IMR-90 (cell line): Measurements from ENCODE around the gene SOCS4. TPM values are rescaled to one million over a fixed set of nuclear protein-coding genes. Genes with fewer than 3 reads are reported as not detected.

ENCODE experiments used
- ATAC-seq: fragments of 200-7000 bp; cut with Tn5 transposase; 2 replicates; pipeline ENCODE4 v1.9.1; 2020; ENCODE audit warnings: low read depth, mild to moderate bottlenecking, moderate library complexity
- BruUV-seq: library from RNA; stranded (reverse); fragments of 400-500 nt; replicated peaks from 2 replicates; lab custom pipeline; 2021; lab: Mats Ljungman, UMichigan
- CTCF ChIA-PET: fragments of 300-600 bp; formaldehyde crosslinking; extraction: SDS; loops from one replicate; lab custom pipeline; 2021; ENCODE audit warnings: antibody characterized with exemption; lab: Yijun Ruan, JAX
- POLR2A ChIA-PET: fragments of 300-600 bp; sonication (Branson Sonifier 250); formaldehyde crosslinking; loops from one replicate; lab custom pipeline; 2022; ENCODE audit warnings: antibody characterized with exemption; ENCODE audit not compliant: unreplicated experiment; lab: Charles Lee
- DNase-seq: peaks from one replicate; pipeline ENCODE4 v3.0.0; 2013
- H2AFZ ChIP-seq: replicated peaks from 2 replicates; pipeline ENCODE3; 2013; ENCODE audit warnings: low read length, mild to moderate bottlenecking; ENCODE audit not compliant: poor library complexity
- H2AK5ac ChIP-seq: 2 replicates; pipeline ENCODE4 v1.6.1; 2013; ENCODE audit warnings: low read depth, low read length, inconsistent platforms
- H2AK9ac ChIP-seq: replicated peaks from 2 replicates; pipeline ENCODE3; 2013; ENCODE audit warnings: mild to moderate bottlenecking, low read depth, low read length, moderate library complexity; ENCODE audit not compliant: poor library complexity
- H2BK120ac ChIP-seq: 2 replicates; pipeline ENCODE4 v1.6.1; 2013; ENCODE audit warnings: low read depth, low read length, inconsistent platforms
- H2BK15ac ChIP-seq: 3 replicates; pipeline ENCODE4 v1.6.1; 2013; ENCODE audit warnings: low read depth, low read length, inconsistent platforms
- H2BK20ac ChIP-seq: 2 replicates; pipeline ENCODE4 v1.6.1; 2013; ENCODE audit warnings: low read depth, mild to moderate bottlenecking, inconsistent platforms, low read length, moderate library complexity
- H2BK5ac ChIP-seq: 2 replicates; pipeline ENCODE4 v1.6.1; 2013; ENCODE audit warnings: mild to moderate bottlenecking, low read depth, low read length, inconsistent platforms; ENCODE audit not compliant: poor library complexity, severe bottlenecking
- H3K14ac ChIP-seq: replicated peaks from 2 replicates; pipeline ENCODE4 v1.6.1; 2013; ENCODE audit warnings: low read depth, low read length, inconsistent platforms
- H3K18ac ChIP-seq: 2 replicates; pipeline ENCODE4 v1.6.1; 2013; ENCODE audit warnings: low read depth, low read length, control low read depth
- H3K23ac ChIP-seq: 2 replicates; pipeline ENCODE4 v1.6.1; 2013; ENCODE audit warnings: low read depth, low read length, inconsistent platforms
- H3K27ac ChIP-seq: 2 replicates; pipeline ENCODE4 v1.5.1; 2013; ENCODE audit warnings: mild to moderate bottlenecking, control low read depth, low read length; ENCODE audit not compliant: insufficient read depth
- H3K27me3 ChIP-seq: 2 replicates; pipeline ENCODE4 v1.6.1; 2013; ENCODE audit warnings: low read length; ENCODE audit not compliant: control insufficient read depth, insufficient read depth
- H3K36me3 ChIP-seq: 2 replicates; pipeline ENCODE4 v1.6.1; 2013; ENCODE audit warnings: low read length, mixed read lengths; ENCODE audit not compliant: control insufficient read depth, insufficient read depth
- H3K4ac ChIP-seq: 2 replicates; pipeline ENCODE4 v1.6.1; 2013; ENCODE audit warnings: low read depth, low read length, inconsistent platforms
- H3K4me1 ChIP-seq: 2 replicates; pipeline ENCODE4 v1.6.1; 2013; ENCODE audit warnings: low read length, mixed read lengths; ENCODE audit not compliant: control insufficient read depth, insufficient read depth
- H3K4me2 ChIP-seq: 2 replicates; pipeline ENCODE4 v1.6.1; 2013; ENCODE audit warnings: low read depth, mild to moderate bottlenecking, control low read depth, low read length, moderate library complexity
- H3K4me3 ChIP-seq: 2 replicates; pipeline ENCODE4 v1.5.1; 2013; ENCODE audit warnings: low read depth, mild to moderate bottlenecking, control low read depth, low read length, moderate library complexity; ENCODE audit not compliant: insufficient read depth
- H3K56ac ChIP-seq: 2 replicates; pipeline ENCODE4 v1.6.1; 2013; ENCODE audit warnings: low read length, inconsistent platforms; ENCODE audit not compliant: insufficient read depth; ENCODE audit errors: extremely low read depth
- H3K79me1 ChIP-seq, 2 experiments: 2 replicates each; pipeline ENCODE4 v1.6.1; 2013; ENCODE audit warnings: low read length in 2 of 2, inconsistent platforms in 1 of 2, low read depth in 1 of 2
- H3K9ac ChIP-seq: 2 replicates; pipeline ENCODE4 v1.6.1; 2013; ENCODE audit warnings: low read depth, low read length, control low read depth
- H3K9me1 ChIP-seq: 2 replicates; pipeline ENCODE4 v1.6.1; 2013; ENCODE audit warnings: low read length, inconsistent platforms; ENCODE audit not compliant: insufficient read depth
- H3K9me3 ChIP-seq: 2 replicates; pipeline ENCODE4 v1.6.1; 2013; ENCODE audit warnings: low read length; ENCODE audit not compliant: control insufficient read depth, insufficient read depth
- H4K20me1 ChIP-seq: 2 replicates; pipeline ENCODE4 v1.6.1; 2013; ENCODE audit warnings: low read length, inconsistent platforms; ENCODE audit not compliant: insufficient read depth
- H4K5ac ChIP-seq: 2 replicates; pipeline ENCODE4 v1.6.1; 2013; ENCODE audit warnings: mild to moderate bottlenecking, low read depth, low read length, control low read depth
- H4K8ac ChIP-seq, 2 experiments: 2 replicates each; pipeline ENCODE4 v1.6.1; 2013; ENCODE audit warnings: low read depth in 2 of 2, low read length in 2 of 2, control low read depth in 1 of 2, inconsistent platforms in 1 of 2
- H4K91ac ChIP-seq: 2 replicates; pipeline ENCODE4 v1.6.1; 2013; ENCODE audit warnings: low read depth, low read length, inconsistent platforms; ENCODE audit not compliant: insufficient read depth
- CTCF ChIP-seq: conservative IDR thresholded peaks from 2 replicates; pipeline ENCODE4 v1.5.1; 2012; ENCODE audit warnings: mild to moderate bottlenecking, low read depth, low read length, improper control_type of control experiment
- MAFK ChIP-seq: IDR thresholded peaks from 2 replicates; pipeline ENCODE4 v1.6.1; 2012; ENCODE audit warnings: low read depth, low read length, improper control_type of control experiment
- WGBS, 2 experiments: methylation state at CpG; one replicate each; pipeline versions ENCODE4 v1.1.5 to v1.1.7; 2013; ENCODE audit warnings: missing lambda C conversion rate in 2 of 2; ENCODE audit not compliant: insufficient read length in 1 of 2; ENCODE audit errors: extremely low coverage in 2 of 2; 5-methylcytosine and 5-hydroxymethylcytosine counted together
- dilution Hi-C: fragments of 300-500 bp; cut with HindIII; formaldehyde crosslinking; loops from one replicate; pipeline ENCODE4 v1.14.3; 2018; ENCODE audit warnings: low sequenced_read_pairs; ENCODE audit not compliant: unreplicated experiment
- in situ Hi-C: fragments of 300-500 bp; cut with MboI; formaldehyde crosslinking; loops from 3 replicates; pipeline ENCODE4 v1.14.3; 2019; ENCODE audit warnings: low sequenced_read_pairs, inconsistent platforms, mixed read lengths
- intact Hi-C: fragments of 100-400 bp; cut with micrococcal nuclease; formaldehyde crosslinking; loops from 2 replicates; pipeline ENCODE4 v1.10.0; 2022
- polyA plus RNA-seq, 3 experiments: library from polyadenylated mRNA; depleted of rRNA; stranded (reverse); fragments of >200 nt; gene quantifications; 2 replicates each; pipeline ENCODE4 v1.2.3, GENCODE V29; 2012; ENCODE audit warnings: low replicate concordance in 1 of 3
- total RNA-seq: library from RNA; depleted of rRNA; stranded (reverse); fragments of >200 nt; gene quantifications from 2 replicates; pipeline ENCODE4 v1.2.3, GENCODE V29; 2012

The SOCS4 gene
- total and polyA plus RNA-seq, 2 of the 4 experiments (the other 2 are of a cell fraction), result 4.6 to 12.7 TPM

- Histone ChIP-seq H3K27me3 (no peaks in the 10 kb centered on the region), H2BK20ac (no peak overlapping the region), H2AFZ (no peak overlapping the region), H3K4me1 (no peaks in the 10 kb centered on the region), H3K14ac (no peak overlapping the region), H3K4me3 (no peak overlapping the region), H3K36me3 (0 out of 2 replicates have a peak, but pooled peaks cover 4% of the 10 kb centered on the region), H4K5ac (no peak overlapping the region), H3K23ac (no peak overlapping the region), H3K79me1 (0 out of 4 replicates have a peak, but pooled peaks cover 0 to 3% of the 10 kb centered on the region in 2 experiments), H4K20me1 (no peaks in the 10 kb centered on the region), H2AK9ac (no peak overlapping the region), H3K9ac (no peak overlapping the region), H3K9me1 (0 out of 2 replicates have a peak, but pooled peaks cover 2% of the 10 kb centered on the region), H2AK5ac (no peak overlapping the region), H4K8ac (no peak overlapping the region), H2BK5ac (no peak overlapping the region), H3K9me3 (no peaks in the 10 kb centered on the region), H2BK15ac (no peak overlapping the region), H3K4me2 (no peak overlapping the region), H3K27ac (no peak overlapping the region), H3K18ac (no peak overlapping the region), H2BK120ac (no peak overlapping the region), H3K56ac (no peak overlapping the region), H4K91ac (no peak overlapping the region), H3K4ac (no peak overlapping the region)
- intact Hi-C loops (no loop called here), in situ Hi-C loops (no loop called here), dilution Hi-C loops (no loop called here)
- CTCF ChIA-PET, result no interaction called here
- no TSS peak for BruUV-seq
- POLR2A ChIA-PET, result no interaction called here
- ATAC-seq (no peak), DNase-seq (peak; percentile 22)
- no peak for TF ChIP-seq MAFK
- 0 out of 2 replicates have a peak, but pooled peaks have one; percentile 15 for TF ChIP-seq CTCF
- WGBS, 2 experiments, result no CpG with 5 or more reads among the region's 6 CpGs
Measured at GRCh38 chr14:54981698-54982097, 45.3 kb upstream of the SOCS4 start.
